Activated CD8-positive, alpha-beta memory T cell treated with anti-CD3 and anti-CD28 coated beads, Interleukin-2, amount 10 ng/mL, durations not matched to agents 7 days and 5 days (primary cell): ENCODE data around the gene NUP88. TPM values are rescaled to one million over a fixed set of nuclear protein-coding genes. Genes with fewer than 3 reads are reported as not detected.

ENCODE experiments used
- ATAC-seq: fragments of 150-1000 bp; cut with Tn5 transposase; one replicate; pipeline ENCODE4 v1.10.0; 2021; ENCODE audit warnings: moderate library complexity
- CTCF ChIA-PET: fragments of 350-600 bp; sonication (Branson Sonifier 250); formaldehyde crosslinking; loops from one replicate; lab custom pipeline; 2021; ENCODE audit warnings: antibody characterized with exemption; lab: Charles Lee
- DNase-seq: peaks from one replicate; pipeline ENCODE4 v3.0.0-alpha.2; 2020
- H3K27ac Mint-ChIP-seq: one replicate; pipeline ENCODE4 v1.8.0; 2021; ENCODE audit warnings: mild to moderate bottlenecking, mixed read lengths
- H3K27me3 Mint-ChIP-seq: one replicate; pipeline ENCODE4 v1.8.0; 2021; ENCODE audit warnings: mixed read lengths
- H3K36me3 Mint-ChIP-seq: one replicate; pipeline ENCODE4 v1.8.0; 2021; ENCODE audit warnings: mild to moderate bottlenecking, mixed read lengths
- H3K4me1 Mint-ChIP-seq: one replicate; pipeline ENCODE4 v1.8.0; 2021; ENCODE audit warnings: mixed read lengths
- H3K4me3 Mint-ChIP-seq: one replicate; pipeline ENCODE4 v1.8.0; 2021; ENCODE audit warnings: mild to moderate bottlenecking, moderate library complexity, mixed read lengths
- H3K9me3 Mint-ChIP-seq: one replicate; pipeline ENCODE4 v1.8.0; 2022; ENCODE audit warnings: low read depth, mixed read lengths
- total RNA-seq, 2 experiments: library from RNA; stranded (reverse); gene quantifications; one replicate each; pipeline ENCODE4 v1.2.3, GENCODE V29; 2021

Gene NUP88
- total RNA-seq, 2 experiments from 2014 or later: 117 to 123 TPM

DNA sequence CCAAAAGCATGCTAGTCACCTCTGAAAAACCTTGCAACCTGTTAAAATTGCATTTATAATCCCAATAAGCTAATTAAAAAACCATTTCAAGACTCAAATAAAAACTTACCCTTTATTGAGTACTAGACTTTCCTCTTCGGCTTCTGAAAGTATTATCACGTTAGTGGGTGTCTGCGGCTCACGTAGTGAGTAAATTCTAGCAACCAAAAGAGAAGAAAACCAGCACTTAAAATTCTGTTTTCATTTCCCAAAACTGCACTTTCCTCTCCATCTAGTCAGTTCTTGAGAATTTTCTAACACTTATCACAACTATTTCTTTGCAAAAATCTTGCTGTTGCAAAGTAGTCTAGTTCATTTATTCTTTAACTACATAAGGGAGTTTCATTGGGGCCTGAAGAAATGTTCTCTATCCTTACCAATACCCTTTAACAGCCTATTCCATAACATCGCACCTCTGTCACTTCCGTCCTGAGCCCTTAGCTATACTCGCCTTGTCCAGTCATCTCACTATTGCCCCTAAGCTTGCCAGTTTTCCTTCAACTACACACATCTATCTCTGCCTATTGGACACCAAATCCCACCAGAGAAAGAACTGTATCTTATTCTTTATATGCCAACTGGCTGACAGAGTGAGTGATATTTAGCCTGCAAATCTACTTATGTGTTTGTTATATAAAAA lies 8.7 kb downstream of the NUP88 start:
- Mint-ChIP-seq H3K27me3 (no peaks in the 10 kb centered on the region), H3K9me3 (no peaks in the 10 kb centered on the region), H3K4me1 (peaks cover 41% of the 10 kb centered on the region), H3K36me3 (peaks cover 45% of the 10 kb centered on the region), H3K27ac (peak overlapping the region; percentile 75), H3K4me3 (peak overlapping the region; percentile 26)
- no peak for DNase-seq
- peak; percentile 74 for ATAC-seq
- CTCF ChIA-PET: no interaction called here

DNA sequence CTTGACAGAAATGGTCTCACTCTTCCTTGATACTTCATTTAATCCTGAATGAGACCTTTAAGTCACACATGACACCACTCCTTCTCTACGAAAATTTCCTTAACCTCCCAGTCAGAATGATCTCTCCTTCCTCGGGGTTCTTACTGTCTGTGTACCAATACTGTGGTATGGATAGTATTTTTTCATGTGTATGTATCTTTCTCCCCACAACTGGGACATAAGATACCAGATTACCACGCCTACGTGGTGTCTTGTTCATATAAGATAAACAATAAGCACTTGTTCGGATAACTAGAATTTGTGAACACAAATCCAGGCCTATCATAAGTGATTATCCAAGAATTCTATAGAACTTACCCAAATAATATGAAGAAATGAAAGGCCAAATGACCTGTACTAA lies 11.3 kb downstream of the NUP88 start:
- CTCF ChIA-PET: interaction anchor here (0.8 kb wide), 1 partner anchor 32 kb away, joined by 3 read pairs; no protein-coding TSS in a partner anchor
- H3K27ac Mint-ChIP-seq: no peak overlapping the region
- DNase-seq: no peak

DNA sequence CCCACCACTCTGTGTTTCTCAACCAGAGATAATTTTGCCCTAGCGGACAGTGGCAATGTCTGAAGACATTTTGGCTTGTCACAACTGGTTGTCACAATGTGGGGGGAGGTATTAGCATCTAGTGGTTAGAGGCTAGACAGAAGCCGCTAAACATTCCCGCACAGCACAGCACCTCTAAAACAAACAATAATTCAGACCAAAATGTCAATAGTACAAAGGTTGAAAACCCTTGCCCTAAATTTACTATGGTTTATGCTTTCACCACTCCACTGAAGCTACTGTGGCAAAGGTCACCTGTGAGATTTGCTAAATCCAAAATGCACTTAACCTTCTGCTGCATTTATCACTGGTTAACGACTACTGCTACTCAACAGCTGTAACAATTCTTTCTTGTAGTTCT lies 14.1 kb downstream of the NUP88 start:
- Mint-ChIP-seq H3K9me3 (no peaks in the 10 kb centered on the region), H3K36me3 (peaks cover 36% of the 10 kb centered on the region), H3K4me1 (peaks cover 9% of the 10 kb centered on the region), H3K4me3 (no peak overlapping the region), H3K27ac (no peak overlapping the region), H3K27me3 (no peaks in the 10 kb centered on the region)
- DNase-seq (no peak), ATAC-seq (no peak)
- CTCF ChIA-PET: interaction anchor here (1.2 kb wide), 1 partner anchor 14 kb away, joined by 3 read pairs; no protein-coding TSS in a partner anchor

More for the DNA sequence above, 11.3 kb downstream of the NUP88 start:
- H3K36me3 Mint-ChIP-seq: peaks cover 46% of the 10 kb centered on the region
- no peaks in the 10 kb centered on the region for H3K9me3 Mint-ChIP-seq
- no peak for ATAC-seq
- no peaks in the 10 kb centered on the region for H3K27me3 Mint-ChIP-seq
- no peak overlapping the region for H3K4me3 Mint-ChIP-seq
- H3K4me1 Mint-ChIP-seq: peaks cover 31% of the 10 kb centered on the region

DNA sequence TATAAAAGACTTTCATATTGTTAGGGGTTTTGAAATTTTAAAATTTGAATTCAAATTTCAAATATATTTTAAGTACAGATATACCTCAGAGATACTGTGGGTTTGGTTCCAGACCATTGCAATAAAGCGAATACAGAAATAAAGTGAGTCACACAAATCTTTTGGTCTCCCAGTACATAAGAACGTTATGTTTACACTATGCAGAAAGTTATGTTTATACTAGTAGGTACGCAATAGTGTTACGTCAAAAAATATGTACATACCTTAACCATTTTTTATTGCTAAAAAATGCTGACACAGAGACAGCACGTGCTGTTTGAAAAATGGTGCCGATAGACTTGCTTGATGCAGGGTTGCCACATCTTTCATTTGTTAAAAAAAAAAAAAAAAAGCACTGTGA lies 19.7 kb downstream of the NUP88 start:
- Mint-ChIP-seq H3K9me3 (no peaks in the 10 kb centered on the region), H3K36me3 (peaks cover 56% of the 10 kb centered on the region), H3K27ac (no peak overlapping the region), H3K4me1 (no peaks in the 10 kb centered on the region), H3K27me3 (no peaks in the 10 kb centered on the region), H3K4me3 (no peak overlapping the region)
- CTCF ChIA-PET: no interaction called here
- no peak for DNase-seq
- ATAC-seq: no peak

DNA sequence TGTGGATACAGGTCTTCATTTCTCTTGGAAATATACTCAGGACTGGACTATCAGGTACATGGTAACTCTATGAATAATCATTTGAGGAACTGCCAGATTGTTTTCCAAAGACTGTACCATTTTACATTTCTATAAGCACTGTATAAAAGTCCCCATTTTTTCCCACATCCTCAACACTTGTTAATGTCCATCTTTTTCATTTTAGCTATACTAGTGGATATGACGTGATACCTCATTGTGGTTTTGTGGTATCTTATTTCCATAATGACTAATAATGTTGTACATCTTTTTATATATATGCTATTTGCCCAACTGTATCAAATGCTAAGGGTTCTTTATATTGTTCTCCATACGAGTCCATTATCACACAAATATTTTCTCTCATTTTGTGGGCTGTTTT lies 22.9 kb downstream of the NUP88 start:
- Mint-ChIP-seq H3K36me3 (peaks cover 56% of the 10 kb centered on the region), H3K27ac (no peak overlapping the region), H3K27me3 (no peaks in the 10 kb centered on the region), H3K4me3 (no peak overlapping the region), H3K9me3 (no peaks in the 10 kb centered on the region), H3K4me1 (no peaks in the 10 kb centered on the region)
- ATAC-seq (no peak), DNase-seq (no peak)
- CTCF ChIA-PET: interaction anchor here (1.0 kb wide), 1 partner anchor 43 kb away, joined by 3 read pairs; the partner anchor contains the start of gene C1QBP

DNA sequence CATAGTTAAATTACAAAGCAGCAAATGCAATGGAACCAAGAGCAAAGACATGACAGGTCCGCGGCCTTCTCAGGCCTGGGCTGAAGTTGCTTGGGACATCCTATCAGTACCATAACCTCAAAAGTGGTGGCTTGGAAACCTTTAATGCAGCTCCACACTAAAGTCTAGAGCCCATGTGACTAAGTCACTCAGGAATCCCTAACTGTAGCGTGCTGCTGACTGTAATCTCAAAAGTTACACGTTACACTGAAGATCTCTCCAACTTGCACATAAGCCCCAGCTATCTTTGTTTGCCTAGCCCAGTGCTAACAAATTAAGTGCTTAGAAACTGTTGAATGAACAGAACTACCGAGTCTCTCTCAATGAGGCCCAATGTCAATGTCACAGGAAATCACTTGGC lies 27.8 kb downstream of the NUP88 start:
- CTCF ChIA-PET: interaction anchor here (0.7 to 1.4 kb wide), 2 partner anchors 14 to 48 kb away, joined by 3 read pairs; partner anchors contain the start of gene C1QBP
- Mint-ChIP-seq H3K4me3 (no peak overlapping the region), H3K36me3 (peaks cover 46% of the 10 kb centered on the region), H3K4me1 (peaks cover 6% of the 10 kb centered on the region), H3K27ac (no peak overlapping the region), H3K27me3 (no peaks in the 10 kb centered on the region), H3K9me3 (no peaks in the 10 kb centered on the region)
- DNase-seq (no peak), ATAC-seq (no peak)

DNA sequence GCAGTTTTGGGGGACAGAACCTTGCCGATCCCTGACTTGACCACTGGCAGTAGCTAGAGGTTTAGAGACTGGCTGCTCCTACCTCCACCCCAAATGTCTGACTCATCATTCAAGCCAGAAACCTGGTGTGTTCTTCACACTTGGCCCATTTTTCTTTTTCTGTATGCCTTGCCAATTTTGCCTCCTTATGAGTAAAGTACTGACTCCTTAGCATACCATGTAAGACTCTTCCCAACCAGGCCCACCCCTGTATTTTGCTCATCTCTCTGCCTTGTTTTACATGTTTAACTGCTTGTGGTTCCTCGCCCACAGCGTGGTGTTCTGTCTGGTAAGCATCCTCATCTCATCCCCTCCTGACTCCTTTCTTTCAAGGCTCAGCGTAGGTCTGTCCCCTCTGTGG lies 37.9 kb downstream of the NUP88 start:
- H3K27ac Mint-ChIP-seq: no peak overlapping the region
- ATAC-seq (no peak), DNase-seq (no peak)
- CTCF ChIA-PET: no interaction called here
- H3K36me3 Mint-ChIP-seq: peaks cover 53% of the 10 kb centered on the region
- H3K4me3 Mint-ChIP-seq: no peak overlapping the region
- H3K4me1 Mint-ChIP-seq: no peaks in the 10 kb centered on the region
- H3K27me3 Mint-ChIP-seq: no peaks in the 10 kb centered on the region
- H3K9me3 Mint-ChIP-seq: no peaks in the 10 kb centered on the region

DNA sequence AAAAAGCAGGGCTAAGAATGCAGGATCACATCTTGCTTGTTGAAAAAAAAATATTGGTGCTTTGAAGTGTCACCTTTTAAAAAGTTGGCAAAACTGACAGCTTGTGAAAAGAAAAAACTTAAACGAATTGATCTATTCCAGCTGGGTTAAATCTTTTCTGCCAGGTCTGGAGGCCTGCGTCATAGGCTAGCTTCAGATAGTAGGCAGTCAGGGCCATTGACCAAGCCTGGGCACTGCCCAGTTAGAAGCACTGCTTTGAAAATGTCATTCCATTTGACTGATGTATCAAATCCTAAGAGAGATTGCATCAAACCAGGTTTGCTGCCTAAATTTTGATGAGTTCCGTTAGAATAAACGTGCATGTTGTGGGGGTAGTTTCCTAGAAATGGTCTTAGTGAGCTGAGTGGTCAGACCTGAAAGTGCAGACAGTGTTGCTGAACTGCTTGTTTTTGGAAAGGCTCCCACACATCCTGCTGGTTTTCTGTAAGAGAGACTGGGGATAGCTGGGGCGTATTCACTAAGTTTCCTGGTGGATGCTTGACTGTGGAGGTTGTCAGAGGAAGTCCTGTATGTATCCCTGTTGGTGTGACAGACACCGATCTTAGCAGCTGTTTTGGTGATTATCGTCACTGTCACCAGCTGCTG lies 38.8 kb downstream of the NUP88 start:
- CTCF ChIA-PET: no interaction called here
- no peak overlapping the region for H3K4me3 Mint-ChIP-seq
- no peaks in the 10 kb centered on the region for H3K4me1 Mint-ChIP-seq
- H3K9me3 Mint-ChIP-seq: no peaks in the 10 kb centered on the region
- no peaks in the 10 kb centered on the region for H3K27me3 Mint-ChIP-seq
- no peak for ATAC-seq
- peaks cover 47% of the 10 kb centered on the region for H3K36me3 Mint-ChIP-seq
- no peak overlapping the region for H3K27ac Mint-ChIP-seq
- no peak for DNase-seq

DNA sequence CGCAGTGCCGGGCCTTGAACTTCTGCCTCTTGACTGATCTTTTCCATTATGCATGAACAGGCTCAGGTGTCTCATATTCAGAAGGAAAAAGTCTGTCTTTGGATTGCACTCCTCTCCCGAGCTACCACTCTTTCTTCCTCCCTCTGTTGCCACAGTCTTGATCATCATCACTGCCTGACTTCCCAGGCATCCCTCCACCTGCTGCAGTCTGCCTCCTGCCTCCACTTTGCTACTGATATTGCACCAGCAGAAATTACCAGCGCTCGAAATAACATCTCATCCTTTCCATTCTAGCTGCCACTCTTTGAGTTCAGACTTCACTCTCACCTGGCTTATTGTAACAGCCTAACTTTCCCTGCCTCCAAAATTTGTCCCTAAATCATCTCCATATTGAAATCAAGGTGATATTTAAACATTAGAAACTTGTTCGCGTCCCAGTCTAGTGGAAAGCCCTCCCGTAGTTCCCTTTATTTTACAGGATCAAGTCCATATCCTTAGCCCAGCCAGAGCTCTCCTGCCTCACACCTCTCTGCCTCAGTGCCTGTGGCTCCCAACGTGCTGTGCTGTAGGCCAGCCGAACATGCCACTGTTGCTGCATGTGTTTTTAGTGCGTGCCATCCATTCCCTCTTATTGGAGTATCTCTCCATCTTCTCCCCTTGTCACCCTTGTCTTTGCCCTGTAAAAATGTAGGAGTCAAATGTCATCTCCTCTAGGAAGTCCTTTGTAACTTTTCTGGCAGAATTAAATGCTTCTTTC lies 39.9 kb downstream of the NUP88 start:
- no peak for DNase-seq
- CTCF ChIA-PET: no interaction called here
- H3K27me3 Mint-ChIP-seq: no peaks in the 10 kb centered on the region
- H3K27ac Mint-ChIP-seq: no peak overlapping the region
- H3K36me3 Mint-ChIP-seq: peaks cover 44% of the 10 kb centered on the region
- no peak for ATAC-seq
- no peaks in the 10 kb centered on the region for H3K4me1 Mint-ChIP-seq
- no peaks in the 10 kb centered on the region for H3K9me3 Mint-ChIP-seq
- H3K4me3 Mint-ChIP-seq: no peak overlapping the region

DNA sequence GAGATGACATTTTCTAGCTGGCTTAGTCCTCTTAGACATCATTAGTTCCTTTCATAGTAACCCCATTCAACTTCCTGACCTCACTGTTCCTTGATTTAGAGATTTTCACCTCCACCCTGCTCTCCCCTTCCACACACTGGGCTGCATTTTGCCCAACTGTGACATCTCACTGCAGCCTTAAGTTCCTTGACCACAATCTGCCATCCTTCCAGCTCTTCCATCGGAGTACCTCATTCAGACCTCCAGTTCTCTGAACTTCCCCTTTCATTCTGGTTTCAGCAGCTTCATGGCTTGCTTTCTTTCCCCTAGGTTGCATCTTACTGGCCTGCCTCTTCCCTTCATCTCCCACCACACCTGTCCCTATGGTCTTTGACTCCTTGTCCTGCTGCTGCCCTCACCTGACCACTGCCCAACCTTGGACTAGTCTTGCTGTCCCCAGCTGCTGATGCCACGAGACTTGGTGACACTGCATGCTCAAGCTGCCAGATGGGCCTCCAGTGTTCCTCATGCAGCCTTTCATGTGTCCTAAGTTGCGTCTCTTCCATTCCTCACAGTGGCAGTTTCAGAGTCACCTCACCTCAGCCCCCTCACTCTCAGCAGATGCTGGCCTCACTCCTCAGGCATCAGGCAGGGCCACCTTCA lies 40.8 kb downstream of the NUP88 start:
- ATAC-seq (no peak), DNase-seq (no peak)
- CTCF ChIA-PET: interaction anchor here (0.5 to 0.9 kb wide), 2 partner anchors 8 to 958 kb away, joined by 3 to 4 read pairs; no protein-coding TSS in a partner anchor
- Mint-ChIP-seq H3K4me1 (no peaks in the 10 kb centered on the region), H3K36me3 (peaks cover 43% of the 10 kb centered on the region), H3K27me3 (no peaks in the 10 kb centered on the region), H3K9me3 (no peaks in the 10 kb centered on the region), H3K27ac (peak overlapping the region; percentile 25), H3K4me3 (no peak overlapping the region)

DNA sequence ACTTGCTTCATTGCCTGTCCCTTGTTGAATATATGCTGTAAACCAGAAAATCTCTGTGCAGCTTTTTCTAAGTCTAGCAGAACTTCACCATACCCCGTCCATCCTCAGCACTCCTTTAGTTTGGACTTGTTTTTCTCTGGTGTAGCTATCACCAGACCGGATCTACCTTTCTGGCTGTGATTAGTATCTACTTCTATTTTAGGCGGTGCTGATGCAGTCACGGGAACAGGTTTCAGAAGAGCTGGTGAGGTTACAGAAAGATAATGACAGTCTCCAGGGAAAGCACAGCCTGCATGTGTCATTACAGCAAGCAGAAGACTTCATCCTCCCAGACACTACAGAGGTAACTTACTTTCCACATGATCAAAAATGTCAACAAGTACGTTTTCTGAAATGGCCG lies 46.4 kb downstream of the NUP88 start:
- H3K27me3 Mint-ChIP-seq: no peaks in the 10 kb centered on the region
- no peak overlapping the region for H3K4me3 Mint-ChIP-seq
- ATAC-seq (no peak), DNase-seq (no peak)
- H3K36me3 Mint-ChIP-seq: peaks cover 41% of the 10 kb centered on the region
- CTCF ChIA-PET: no interaction called here
- no peak overlapping the region for H3K27ac Mint-ChIP-seq
- H3K4me1 Mint-ChIP-seq: peaks cover 7% of the 10 kb centered on the region
- no peaks in the 10 kb centered on the region for H3K9me3 Mint-ChIP-seq

DNA sequence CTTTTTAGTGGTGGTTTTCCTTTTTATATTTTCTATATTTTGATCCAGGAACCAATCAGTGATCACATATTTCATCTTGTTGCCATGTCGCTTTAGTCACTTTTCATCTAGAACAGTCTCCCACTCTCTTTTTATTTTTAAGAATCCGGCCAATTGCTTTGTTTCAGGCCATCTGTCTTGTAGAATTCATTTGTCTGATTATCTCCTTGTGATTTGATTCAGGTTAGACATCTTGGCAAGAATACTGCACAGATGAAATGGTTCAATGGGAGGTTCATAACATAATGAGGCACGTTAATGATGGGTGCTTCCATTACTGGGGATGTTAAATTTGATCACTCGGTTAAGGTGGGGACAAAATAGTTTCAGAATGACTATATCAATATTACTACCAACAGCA lies 49.1 kb downstream of the NUP88 start:
- Mint-ChIP-seq H3K27ac (no peak overlapping the region), H3K4me3 (no peak overlapping the region), H3K36me3 (peaks cover 33% of the 10 kb centered on the region), H3K27me3 (no peaks in the 10 kb centered on the region), H3K9me3 (no peaks in the 10 kb centered on the region), H3K4me1 (peaks cover 7% of the 10 kb centered on the region)
- DNase-seq (no peak), ATAC-seq (no peak)
- CTCF ChIA-PET: no interaction called here

DNA sequence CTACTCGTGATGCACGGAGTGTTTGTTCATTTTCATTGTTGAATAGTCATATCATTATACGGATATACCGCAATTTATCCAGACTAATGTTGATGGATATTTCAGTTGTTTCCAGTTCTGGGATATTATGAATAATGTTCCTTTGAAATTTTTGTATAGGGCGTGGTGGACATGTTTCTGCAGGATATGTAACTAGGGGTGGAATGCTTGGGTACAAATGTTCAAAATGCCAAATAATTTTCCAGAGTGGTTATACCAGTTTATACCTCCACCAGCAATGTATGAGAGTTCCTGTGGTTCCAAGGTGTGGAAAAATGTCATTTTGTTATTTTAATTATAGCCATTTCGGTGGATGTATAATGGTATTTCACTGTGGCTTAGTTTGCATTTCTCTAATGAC lies 53.6 kb downstream of the NUP88 start:
- no peak overlapping the region for H3K4me3 Mint-ChIP-seq
- H3K36me3 Mint-ChIP-seq: peaks cover 28% of the 10 kb centered on the region
- H3K4me1 Mint-ChIP-seq: peaks cover 5% of the 10 kb centered on the region
- ATAC-seq (no peak), DNase-seq (no peak)
- no peaks in the 10 kb centered on the region for H3K9me3 Mint-ChIP-seq
- H3K27ac Mint-ChIP-seq: no peak overlapping the region
- no peaks in the 10 kb centered on the region for H3K27me3 Mint-ChIP-seq
- CTCF ChIA-PET: no interaction called here
